GM23248 (cell line): ENCODE data around the gene SH3GLB1.

ENCODE experiments used
- EZH2 ChIP-seq: fragments of 200-600 bp; sonication (generic); IDR thresholded peaks from 2 replicates; pipeline ENCODE4 v1.6.1; 2018; ENCODE audit warnings: antibody characterized with exemption, mild to moderate bottlenecking; ENCODE audit not compliant: insufficient read depth, poor library complexity, severe bottlenecking
- EZH2phosphoT487 ChIP-seq: fragments of 200-600 bp; sonication (generic); IDR thresholded peaks from 2 replicates; pipeline ENCODE4 v1.6.1; 2018; ENCODE audit warnings: antibody characterized with exemption, moderate library complexity, mild to moderate bottlenecking, low read depth; ENCODE audit not compliant: insufficient read depth

- TF ChIP-seq EZH2 (no peak), EZH2phosphoT487 (no peak)
Observed at GRCh38 chr1:86758570-86758969, 54.2 kb downstream of the SH3GLB1 start.
